ENCODE results near the gene ADAT3. TPM values are rescaled to one million over a fixed set of nuclear protein-coding genes. Genes with fewer than 3 reads are reported as not detected.

The ADAT3 gene
- total RNA-seq, 1 donor from 2014 or later = 6.8 TPM

- H3K9me3 Mint-ChIP-seq (ENCODE audit: unreplicated experiment) = no peaks in the 10 kb centered on the region
Observed at GRCh38 chr19:1954532-1954933, 49.3 kb downstream of the ADAT3 start.

GRCh38 chr19:1955171-1956121 lies 50.2 kb downstream of the ADAT3 start:
- TF ChIP-seq CTCF (IDR thresholded peaks at IDR 0.05) = no peak
- no peak overlapping the region for H3K4me3 Mint-ChIP-seq (ENCODE audit: unreplicated experiment)
- H3K27ac Mint-ChIP-seq (ENCODE audit: unreplicated experiment) = peak overlapping the region; percentile 23
- DNase-seq (ENCODE audit: extremely low spot score, unreplicated experiment) = no peak
- peaks cover 10% of the 10 kb centered on the region for H3K4me1 Mint-ChIP-seq (ENCODE audit: unreplicated experiment)
- H3K36me3 Mint-ChIP-seq (ENCODE audit: unreplicated experiment) = no peaks in the 10 kb centered on the region
- H3K27me3 Mint-ChIP-seq (ENCODE audit: unreplicated experiment) = no peaks in the 10 kb centered on the region
- H3K9me3 Mint-ChIP-seq (ENCODE audit: unreplicated experiment) = no peaks in the 10 kb centered on the region

More at GRCh38 chr19:1954532-1954933, 49.3 kb downstream of the ADAT3 start:
- no peak for DNase-seq (ENCODE audit: extremely low spot score, unreplicated experiment)
- Mint-ChIP-seq H3K4me3 (ENCODE audit: unreplicated experiment) (no peak overlapping the region), H3K27me3 (ENCODE audit: unreplicated experiment) (no peaks in the 10 kb centered on the region), H3K4me1 (ENCODE audit: unreplicated experiment) (peaks cover 10% of the 10 kb centered on the region), H3K36me3 (ENCODE audit: unreplicated experiment) (no peaks in the 10 kb centered on the region), H3K27ac (ENCODE audit: unreplicated experiment) (no peak overlapping the region)
- TF ChIP-seq CTCF (IDR thresholded peaks at IDR 0.05) = no peak

- H3K4me1 Mint-ChIP-seq (ENCODE audit: unreplicated experiment) = peaks cover 10% of the 10 kb centered on the region
- no peak for DNase-seq (ENCODE audit: extremely low spot score, unreplicated experiment)
- no peaks in the 10 kb centered on the region for H3K27me3 Mint-ChIP-seq (ENCODE audit: unreplicated experiment)
- no peak overlapping the region for H3K4me3 Mint-ChIP-seq (ENCODE audit: unreplicated experiment)
- TF ChIP-seq CTCF (IDR thresholded peaks at IDR 0.05) = no peak
- H3K27ac Mint-ChIP-seq (ENCODE audit: unreplicated experiment) = no peak overlapping the region
- H3K9me3 Mint-ChIP-seq (ENCODE audit: unreplicated experiment) = no peaks in the 10 kb centered on the region
- no peaks in the 10 kb centered on the region for H3K36me3 Mint-ChIP-seq (ENCODE audit: unreplicated experiment)
Observed at GRCh38 chr19:1956122-1956494, 50.9 kb downstream of the ADAT3 start.

- DNase-seq (ENCODE audit: extremely low spot score, unreplicated experiment) = no peak
- Mint-ChIP-seq H3K4me1 (ENCODE audit: unreplicated experiment) (peaks cover 10% of the 10 kb centered on the region), H3K27ac (ENCODE audit: unreplicated experiment) (no peak overlapping the region)
Observed at GRCh38 chr19:1956868-1957492, 51.8 kb downstream of the ADAT3 start.

More at GRCh38 chr19:1956868-1957492, 51.8 kb downstream of the ADAT3 start:
- no peaks in the 10 kb centered on the region for H3K36me3 Mint-ChIP-seq (ENCODE audit: unreplicated experiment)
- TF ChIP-seq CTCF (IDR thresholded peaks at IDR 0.05) = no peak
- no peaks in the 10 kb centered on the region for H3K9me3 Mint-ChIP-seq (ENCODE audit: unreplicated experiment)
- no peak overlapping the region for H3K4me3 Mint-ChIP-seq (ENCODE audit: unreplicated experiment)
- no peaks in the 10 kb centered on the region for H3K27me3 Mint-ChIP-seq (ENCODE audit: unreplicated experiment)
